Activated CD4-positive, alpha-beta T cell treated with anti-CD3 and anti-CD28 coated beads, Interleukin-2, amount 50 U/mL, for 48 hours (primary cell): ENCODE results near the gene ELP4.

Source experiments
- DNase-seq, 2 experiments: peaks; one replicate each; pipeline ENCODE4 v3.0.0-alpha.2; 2020

ELP4 gene

GRCh38 chr11:31782257-31782656 lies 272.7 kb downstream of the ELP4 start:
- DNase-seq = no peak

- DNase-seq = no peak
Measured at GRCh38 chr11:31783252-31783651, 273.7 kb downstream of the ELP4 start.

- no peak for DNase-seq
Measured at GRCh38 chr11:31784611-31785010, 275.0 kb downstream of the ELP4 start.

- no peak for DNase-seq
Measured at GRCh38 chr11:31786996-31787685, 277.6 kb downstream of the ELP4 start.

- no peak for DNase-seq
Measured at GRCh38 chr11:31788085-31788484, 278.5 kb downstream of the ELP4 start.

GRCh38 chr11:31790649-31791048 lies 281.1 kb downstream of the ELP4 start:
- DNase-seq = no peak

GRCh38 chr11:31792036-31792435 lies 282.5 kb downstream of the ELP4 start:
- no peak for DNase-seq

- no peak for DNase-seq
Measured at GRCh38 chr11:31792456-31792855, 282.9 kb downstream of the ELP4 start.

GRCh38 chr11:31793264-31793663 lies 283.7 kb downstream of the ELP4 start:
- no peak for DNase-seq

GRCh38 chr11:31794548-31794947 lies 285.0 kb downstream of the ELP4 start:
- DNase-seq = no peak

- DNase-seq = no peak
Measured at GRCh38 chr11:31795706-31796498, 286.3 kb downstream of the ELP4 start.

GRCh38 chr11:31796499-31797189 lies 287.1 kb downstream of the ELP4 start:
- no peak for DNase-seq

- no peak for DNase-seq
Measured at GRCh38 chr11:31797190-31798056, 287.9 kb downstream of the ELP4 start.

- DNase-seq = no peak
Measured at GRCh38 chr11:31798057-31798553, 288.5 kb downstream of the ELP4 start.

- DNase-seq = no peak
Measured at GRCh38 chr11:31798554-31799434, 289.2 kb downstream of the ELP4 start.

GRCh38 chr11:31799435-31800397 lies 290.1 kb downstream of the ELP4 start:
- no peak for DNase-seq

GRCh38 chr11:31800398-31801265 lies 291.1 kb downstream of the ELP4 start:
- no peak for DNase-seq

- no peak for DNase-seq
Measured at GRCh38 chr11:31801298-31801702, 291.7 kb downstream of the ELP4 start.

- no peak for DNase-seq
Measured at GRCh38 chr11:31802000-31802551, 292.5 kb downstream of the ELP4 start.
